HG02870 (cell line): Measurements from ENCODE around the gene LCN2.
"Not testable (repeated sequence)": the region's sequence is repeated elsewhere in the genome, so short reads cannot be mapped to it uniquely, and the experiment has no call there.

ENCODE experiments used
- ATAC-seq: cut with Tn5 transposase; IDR thresholded peaks from one replicate; pipeline ENCODE4 v1.9.1; 2021; ENCODE audit warnings: mild to moderate bottlenecking, moderate library complexity; ENCODE audit not compliant: unreplicated experiment

Gene LCN2

GRCh38 chr9:128149001-128149701 is at the start of gene LCN2:
LCN2 (plus strand) TSS chr9:128149453; CDS start chr9:128149526, 73 bp downstream.
- ATAC-seq: no peak

DNA sequence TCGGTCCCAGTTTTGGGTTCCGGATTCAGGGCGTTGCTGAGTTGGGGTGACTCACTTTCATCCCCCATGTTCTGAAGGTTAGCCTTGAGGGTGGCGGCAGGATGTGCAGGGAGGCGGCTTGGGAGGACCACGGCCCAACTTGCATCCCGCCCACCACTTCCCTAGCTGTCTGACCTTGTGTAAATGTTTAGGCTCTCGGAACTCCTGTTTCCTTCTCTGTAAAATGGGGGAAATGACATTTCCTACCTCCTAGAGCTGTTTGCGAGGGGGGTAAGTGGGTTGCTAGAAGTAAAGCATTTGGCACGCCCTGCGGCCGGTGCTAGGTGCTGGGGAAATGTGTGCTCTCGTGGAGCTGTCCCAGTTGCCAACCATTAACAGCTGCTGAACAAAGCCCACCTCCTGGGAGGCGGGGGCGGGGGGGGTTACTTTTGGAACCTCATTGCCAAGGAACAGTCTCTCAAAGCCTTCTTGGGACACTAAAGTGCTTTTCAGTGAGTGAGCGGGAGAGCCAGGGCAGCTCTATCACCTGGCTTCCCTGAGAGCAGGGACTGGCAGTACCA is 49.2 kb upstream of the LCN2 start:
- ATAC-seq: no peak

DNA sequence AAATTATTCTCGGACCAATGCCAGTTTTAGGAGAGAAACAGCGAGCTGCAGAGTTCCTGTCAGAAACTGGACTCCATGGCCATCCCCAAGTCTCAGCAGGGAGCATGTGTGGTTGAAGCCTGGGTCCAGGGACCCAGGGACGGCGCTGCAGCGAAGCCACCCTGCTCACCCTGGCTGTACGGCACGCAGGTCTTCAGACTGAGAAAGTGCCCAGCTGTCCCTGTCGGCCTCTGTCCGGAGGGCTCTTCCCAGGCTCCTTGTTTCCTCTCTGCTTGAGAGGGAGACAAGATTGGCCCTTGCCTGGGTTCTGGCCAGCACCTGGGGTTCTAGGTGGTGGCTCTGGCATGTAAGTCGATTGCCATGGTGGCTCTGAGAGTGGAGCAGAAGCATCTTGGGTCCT is 48.7 kb upstream of the LCN2 start:
- no peak for ATAC-seq

GRCh38 chr9:128101231-128101661 is 48.0 kb upstream of the LCN2 start:
- no peak for ATAC-seq

- no peak for ATAC-seq
Observed at GRCh38 chr9:128101690-128102089, 47.6 kb upstream of the LCN2 start.

DNA sequence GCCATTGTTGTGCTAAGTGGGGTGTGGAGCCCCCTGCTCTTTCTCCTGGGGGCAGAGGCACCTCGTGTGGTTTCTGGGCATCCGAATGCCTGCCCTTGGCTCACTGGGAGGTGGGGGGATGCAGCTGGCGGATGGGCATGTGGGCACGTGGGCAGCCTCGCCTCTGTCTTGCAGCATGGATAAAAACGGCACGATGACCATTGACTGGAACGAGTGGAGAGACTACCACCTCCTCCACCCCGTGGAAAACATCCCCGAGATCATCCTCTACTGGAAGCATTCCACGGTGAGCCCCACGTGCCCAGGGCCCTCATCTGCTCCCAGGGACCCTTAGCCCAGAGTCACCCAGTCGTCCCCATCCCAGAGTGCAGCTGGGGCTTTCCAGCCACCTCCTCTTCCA is 47.1 kb upstream of the LCN2 start:
- no peak for ATAC-seq

GRCh38 chr9:128102861-128103588 is 46.2 kb upstream of the LCN2 start:
- no peak for ATAC-seq

- no peak for ATAC-seq
Observed at GRCh38 chr9:128103589-128103962, 45.7 kb upstream of the LCN2 start.

DNA sequence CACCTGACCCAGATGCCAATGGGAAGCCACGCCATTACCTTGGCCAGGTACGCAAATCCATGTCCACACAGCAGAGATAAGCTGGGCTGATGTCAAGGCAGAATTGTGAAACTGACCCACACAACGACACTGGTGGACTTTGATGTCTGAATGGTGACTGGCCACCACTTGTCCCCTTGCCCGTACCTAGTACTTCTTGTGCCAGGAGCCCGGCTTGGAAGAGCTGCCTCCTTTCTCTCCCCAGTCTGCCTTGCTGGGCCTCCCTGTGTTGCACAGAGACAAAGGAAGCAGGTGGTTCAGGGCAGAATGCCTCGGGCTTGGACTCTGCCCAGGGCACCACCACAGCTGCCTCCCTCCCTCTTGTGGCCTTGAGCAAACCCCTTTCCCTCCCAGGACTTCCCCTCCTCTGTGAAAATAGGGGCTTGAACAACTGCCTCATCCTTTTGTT is 45.1 kb upstream of the LCN2 start:
- no peak for ATAC-seq

DNA sequence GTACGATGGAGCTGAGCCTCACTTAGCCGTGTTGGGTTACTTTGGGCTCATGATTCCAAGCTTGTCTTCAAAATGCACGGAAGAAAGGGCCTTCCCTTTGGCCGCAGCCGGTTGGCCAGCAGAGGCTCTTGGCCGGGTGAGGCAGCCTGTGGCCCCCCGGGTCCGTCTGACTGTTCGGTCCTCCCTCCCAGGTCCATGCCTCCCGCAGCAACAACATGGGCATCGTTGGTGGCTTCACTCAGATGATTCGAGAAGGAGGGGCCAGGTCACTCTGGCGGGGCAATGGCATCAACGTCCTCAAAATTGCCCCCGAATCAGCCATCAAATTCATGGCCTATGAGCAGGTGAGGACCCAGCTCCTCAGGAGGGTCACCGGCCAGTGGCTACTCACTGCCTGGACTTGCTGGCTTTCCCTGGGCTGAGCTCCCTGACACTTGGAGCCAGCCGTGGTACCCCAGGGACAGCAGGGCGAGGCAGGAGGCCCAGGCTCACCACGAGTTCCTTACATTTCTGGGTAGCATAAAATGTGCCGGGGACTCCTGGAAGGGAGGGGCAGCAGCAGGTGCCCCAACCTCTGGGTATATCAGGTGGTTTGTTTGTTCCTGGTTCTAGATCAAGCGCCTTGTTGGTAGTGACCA is 43.6 kb upstream of the LCN2 start:
- no peak for ATAC-seq

GRCh38 chr9:128106181-128106939 is 42.9 kb upstream of the LCN2 start:
- no peak for ATAC-seq

DNA sequence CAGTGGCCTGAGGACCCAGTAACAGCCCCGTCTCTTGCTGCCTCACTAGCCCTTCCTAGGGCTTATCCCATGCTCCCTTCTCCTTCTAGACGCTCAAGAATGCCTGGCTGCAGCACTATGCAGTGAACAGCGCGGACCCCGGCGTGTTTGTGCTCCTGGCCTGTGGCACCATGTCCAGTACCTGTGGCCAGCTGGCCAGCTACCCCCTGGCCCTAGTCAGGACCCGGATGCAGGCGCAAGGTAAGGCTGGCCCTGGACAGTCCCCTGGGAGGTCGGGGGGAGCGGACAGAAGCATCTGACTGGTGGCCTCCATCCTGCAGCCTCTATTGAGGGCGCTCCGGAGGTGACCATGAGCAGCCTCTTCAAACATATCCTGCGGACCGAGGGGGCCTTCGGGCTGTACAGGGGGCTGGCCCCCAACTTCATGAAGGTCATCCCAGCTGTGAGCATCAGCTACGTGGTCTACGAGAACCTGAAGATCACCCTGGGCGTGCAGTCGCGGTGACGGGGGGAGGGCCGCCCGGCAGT is 42.2 kb upstream of the LCN2 start:
- no peak for ATAC-seq

DNA sequence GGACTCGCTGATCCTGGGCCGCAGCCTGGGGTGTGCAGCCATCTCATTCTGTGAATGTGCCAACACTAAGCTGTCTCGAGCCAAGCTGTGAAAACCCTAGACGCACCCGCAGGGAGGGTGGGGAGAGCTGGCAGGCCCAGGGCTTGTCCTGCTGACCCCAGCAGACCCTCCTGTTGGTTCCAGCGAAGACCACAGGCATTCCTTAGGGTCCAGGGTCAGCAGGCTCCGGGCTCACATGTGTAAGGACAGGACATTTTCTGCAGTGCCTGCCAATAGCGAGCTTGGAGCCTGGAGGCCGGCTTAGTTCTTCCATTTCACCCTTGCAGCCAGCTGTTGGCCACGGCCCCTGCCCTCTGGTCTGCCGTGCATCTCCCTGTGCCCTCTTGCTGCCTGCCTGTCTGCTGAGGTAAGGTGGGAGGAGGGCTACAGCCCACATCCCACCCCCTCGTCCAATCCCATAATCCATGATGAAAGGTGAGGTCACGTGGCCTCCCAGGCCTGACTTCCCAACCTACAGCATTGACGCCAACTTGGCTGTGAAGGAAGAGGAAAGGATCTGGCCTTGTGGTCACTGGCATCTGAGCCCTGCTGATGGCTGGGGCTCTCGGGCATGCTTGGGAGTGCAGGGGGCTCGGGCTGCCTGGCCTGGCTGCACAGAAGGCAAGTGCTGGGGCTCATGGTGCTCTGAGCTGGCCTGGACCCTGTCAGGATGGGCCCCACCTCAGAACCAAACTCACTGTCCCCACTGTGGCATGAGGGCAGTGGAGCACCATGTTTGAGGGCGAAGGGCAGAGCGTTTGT is 41.6 kb upstream of the LCN2 start:
- no peak for ATAC-seq

DNA sequence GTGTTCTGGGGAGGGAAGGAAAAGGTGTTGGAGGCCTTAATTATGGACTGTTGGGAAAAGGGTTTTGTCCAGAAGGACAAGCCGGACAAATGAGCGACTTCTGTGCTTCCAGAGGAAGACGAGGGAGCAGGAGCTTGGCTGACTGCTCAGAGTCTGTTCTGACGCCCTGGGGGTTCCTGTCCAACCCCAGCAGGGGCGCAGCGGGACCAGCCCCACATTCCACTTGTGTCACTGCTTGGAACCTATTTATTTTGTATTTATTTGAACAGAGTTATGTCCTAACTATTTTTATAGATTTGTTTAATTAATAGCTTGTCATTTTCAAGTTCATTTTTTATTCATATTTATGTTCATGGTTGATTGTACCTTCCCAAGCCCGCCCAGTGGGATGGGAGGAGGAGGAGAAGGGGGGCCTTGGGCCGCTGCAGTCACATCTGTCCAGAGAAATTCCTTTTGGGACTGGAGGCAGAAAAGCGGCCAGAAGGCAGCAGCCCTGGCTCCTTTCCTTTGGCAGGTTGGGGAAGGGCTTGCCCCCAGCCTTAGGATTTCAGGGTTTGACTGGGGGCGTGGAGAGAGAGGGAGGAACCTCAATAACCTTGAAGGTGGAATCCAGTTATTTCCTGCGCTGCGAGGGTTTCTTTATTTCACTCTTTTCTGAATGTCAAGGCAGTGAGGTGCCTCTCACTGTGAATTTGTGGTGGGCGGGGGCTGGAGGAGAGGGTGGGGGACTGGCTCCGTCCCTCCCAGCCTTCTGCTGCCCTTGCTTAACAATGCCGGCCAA is 40.8 kb upstream of the LCN2 start:
- ATAC-seq: no peak

DNA sequence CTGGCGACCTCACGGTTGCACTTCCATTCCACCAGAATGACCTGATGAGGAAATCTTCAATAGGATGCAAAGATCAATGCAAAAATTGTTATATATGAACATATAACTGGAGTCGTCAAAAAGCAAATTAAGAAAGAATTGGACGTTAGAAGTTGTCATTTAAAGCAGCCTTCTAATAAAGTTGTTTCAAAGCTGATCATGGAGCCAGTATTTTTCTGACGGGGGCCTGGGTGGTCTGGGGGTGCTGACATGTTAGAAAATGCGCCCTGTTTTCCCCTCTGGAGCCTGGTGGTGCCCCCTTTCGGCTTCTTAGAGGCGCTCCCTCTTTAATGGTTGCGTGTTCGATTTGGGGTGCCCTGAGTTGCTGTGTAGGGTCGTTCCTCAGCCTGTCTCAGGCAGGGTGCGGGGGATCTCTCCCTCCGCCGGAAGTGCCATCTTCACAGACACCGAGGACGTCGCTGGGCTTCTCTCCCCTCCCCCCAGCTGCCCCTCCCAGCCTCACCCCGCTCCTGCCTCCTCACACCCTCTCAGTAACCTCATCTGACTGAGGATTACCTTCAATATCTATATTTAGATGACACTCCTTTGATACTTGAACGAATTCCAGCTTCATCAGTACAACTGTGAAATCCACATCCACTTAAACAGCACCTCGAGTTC is 40.1 kb upstream of the LCN2 start:
- no peak for ATAC-seq

GRCh38 chr9:128111726-128112125 is 37.5 kb upstream of the LCN2 start:
- ATAC-seq: not testable (repeated sequence)

DNA sequence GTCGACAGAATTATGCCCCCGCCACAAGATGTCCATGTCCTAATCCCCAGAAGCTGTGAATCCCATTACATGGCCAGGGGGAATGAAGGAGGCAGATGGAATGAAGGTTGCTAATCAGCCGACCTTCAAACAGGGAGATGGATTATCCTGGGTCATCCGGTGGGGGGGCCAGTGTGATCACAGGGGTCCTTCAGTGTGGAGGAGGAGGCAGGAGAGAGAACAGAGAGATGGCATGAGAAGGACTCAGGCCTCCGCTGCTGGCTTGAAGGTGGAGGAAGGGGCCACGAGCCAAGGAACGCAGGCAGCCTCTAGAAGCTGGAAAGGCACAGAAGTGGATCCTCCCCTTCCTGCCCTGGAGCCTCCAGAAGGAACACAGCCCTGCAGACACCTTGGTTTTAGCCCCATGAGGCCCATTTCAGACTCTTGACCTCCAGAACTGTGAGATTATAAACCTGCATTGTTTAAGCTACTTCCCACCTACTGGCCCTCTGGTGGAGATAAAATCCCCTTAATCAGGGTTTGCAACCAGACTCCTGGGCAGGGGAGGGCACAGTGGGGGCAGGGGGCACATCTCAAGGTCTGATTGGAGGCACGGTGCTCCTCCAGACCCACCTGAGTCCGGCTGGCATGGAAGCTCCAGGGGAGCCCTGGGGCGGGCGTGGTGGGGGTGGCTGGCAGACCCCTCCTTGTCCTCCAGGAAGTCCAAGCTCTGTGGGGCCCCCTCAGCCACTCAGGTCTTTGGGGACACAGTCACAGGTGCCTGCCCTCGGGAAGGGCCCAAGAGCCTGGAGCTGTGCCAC is 35.5 kb upstream of the LCN2 start:
- ATAC-seq: no peak
